Central memory CD4-positive, alpha-beta T cell (primary cell): ENCODE results near the gene NTM.
"Not testable (repeated sequence)": the region's sequence is repeated elsewhere in the genome, so short reads cannot be mapped to it uniquely, and the experiment has no call there.

Source experiments
- DNase-seq: peaks from one replicate; pipeline ENCODE4 v3.0.0; 2022
- total RNA-seq, 3 experiments: gene quantifications; one replicate each; lab custom pipeline; 2026; lab: John Stamatoyannopoulos, UW

The NTM gene
- 0 to 0.19 (median 0) reads per million in 3 experiments for total RNA-seq

GRCh38 chr11:131370090-131370751 lies at the start of gene NTM:
Gene NTM, plus strand, starts transcription at chr11:131370615.
- no peak for DNase-seq

DNA sequence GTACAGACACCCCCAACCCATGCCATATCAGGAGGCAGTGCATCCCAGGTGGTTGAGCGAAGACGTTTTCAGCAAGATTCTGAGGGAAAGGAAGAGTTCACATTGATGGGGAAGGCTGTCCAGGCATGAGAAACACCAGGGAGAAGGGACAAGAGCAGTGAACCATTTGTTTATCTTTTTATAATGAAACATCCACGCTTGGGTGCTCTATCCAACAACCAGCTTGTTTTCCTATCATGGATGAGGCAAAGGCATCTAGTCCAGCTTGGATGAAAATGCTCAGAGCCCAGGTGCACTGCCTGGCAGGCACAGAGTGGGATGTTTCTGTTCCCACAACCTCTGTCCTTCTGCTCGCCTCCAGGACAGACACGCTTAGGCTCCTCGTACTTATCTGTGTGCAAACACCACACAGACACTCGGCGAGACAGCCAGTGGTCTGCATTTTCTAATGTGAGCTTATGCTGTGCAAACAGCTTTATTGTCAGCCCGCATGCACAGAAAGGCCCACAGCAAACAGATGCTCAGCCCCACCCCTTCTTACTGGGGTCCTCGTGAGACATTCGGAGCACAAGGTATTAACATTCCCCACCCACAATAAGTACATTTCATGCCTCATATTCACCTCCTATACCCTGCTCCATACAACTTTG lies 45.4 kb upstream of the NTM start:
- DNase-seq, result no peak

GRCh38 chr11:131326829-131327228 lies 43.6 kb upstream of the NTM start:
- DNase-seq, result no peak

GRCh38 chr11:131327421-131327820 lies 43.0 kb upstream of the NTM start:
- DNase-seq, result no peak

GRCh38 chr11:131328843-131329242 lies 41.6 kb upstream of the NTM start:
- DNase-seq, result no peak

GRCh38 chr11:131331010-131331409 lies 39.4 kb upstream of the NTM start:
- DNase-seq, result no peak

DNA sequence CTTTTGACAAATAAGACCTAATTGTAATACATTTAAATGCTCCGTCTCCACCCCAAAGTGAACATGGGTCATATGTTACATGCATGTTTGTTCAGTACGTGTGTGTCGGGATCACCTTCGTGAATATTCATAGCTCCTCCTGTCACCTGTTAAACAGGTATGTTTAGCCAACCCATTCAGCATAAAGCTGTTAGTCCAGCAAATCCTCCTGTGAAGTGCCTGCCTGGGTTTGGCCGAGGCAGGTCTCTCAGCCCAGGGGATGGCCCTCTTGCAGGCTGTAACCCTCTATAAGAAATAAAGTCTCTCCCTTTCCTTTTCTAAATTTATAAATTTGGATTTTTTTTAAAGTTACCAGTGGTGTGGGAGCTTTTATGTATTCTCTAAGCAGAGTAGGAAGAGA lies 38.9 kb upstream of the NTM start:
- DNase-seq, result no peak

GRCh38 chr11:131334601-131335000 lies 35.8 kb upstream of the NTM start:
- DNase-seq, result no peak

DNA sequence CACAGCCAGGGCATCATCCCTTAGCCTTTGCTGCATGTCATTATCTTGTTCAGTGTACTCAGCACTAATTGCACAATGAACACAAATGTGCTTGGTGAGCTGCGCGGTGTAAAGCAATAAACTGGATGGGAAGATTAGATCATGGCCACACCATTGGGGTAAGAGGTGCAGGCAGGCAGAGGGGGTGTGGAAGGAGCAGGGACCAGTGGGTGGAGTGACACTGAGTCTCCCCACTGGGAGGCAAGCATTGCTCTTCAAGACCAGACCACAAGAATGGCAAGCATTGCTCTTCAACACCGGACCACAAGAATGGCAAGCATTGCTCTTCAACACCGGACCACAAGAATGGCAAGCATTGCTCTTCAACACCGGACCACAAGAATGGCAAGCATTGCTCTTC lies 28.5 kb upstream of the NTM start:
- not testable (repeated sequence) for DNase-seq

GRCh38 chr11:131342442-131342841 lies 28.0 kb upstream of the NTM start:
- DNase-seq, result not testable (repeated sequence)

DNA sequence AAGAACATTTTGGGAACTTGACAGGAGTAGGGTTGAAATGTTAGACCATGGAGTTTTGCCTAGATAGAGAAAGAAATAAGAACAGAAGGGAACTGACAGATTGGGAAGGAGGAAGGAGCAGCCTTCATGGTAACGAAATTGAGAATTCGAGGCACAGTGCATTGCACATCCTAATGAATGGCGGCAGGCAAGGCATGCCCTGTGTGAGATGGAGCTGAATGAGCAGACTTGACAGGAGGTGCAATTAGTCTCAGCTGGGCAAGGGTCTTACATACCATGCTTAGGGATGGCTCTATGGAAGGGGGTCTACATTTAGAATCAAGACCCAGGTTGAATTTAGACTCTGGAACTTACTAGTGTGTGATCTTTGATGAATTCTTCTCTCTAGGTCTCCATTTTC lies 25.0 kb upstream of the NTM start:
- DNase-seq, result no peak

- no peak for DNase-seq
These were observed 20.9 kb upstream of the NTM start for GRCh38 chr11:131349368-131350086.

DNA sequence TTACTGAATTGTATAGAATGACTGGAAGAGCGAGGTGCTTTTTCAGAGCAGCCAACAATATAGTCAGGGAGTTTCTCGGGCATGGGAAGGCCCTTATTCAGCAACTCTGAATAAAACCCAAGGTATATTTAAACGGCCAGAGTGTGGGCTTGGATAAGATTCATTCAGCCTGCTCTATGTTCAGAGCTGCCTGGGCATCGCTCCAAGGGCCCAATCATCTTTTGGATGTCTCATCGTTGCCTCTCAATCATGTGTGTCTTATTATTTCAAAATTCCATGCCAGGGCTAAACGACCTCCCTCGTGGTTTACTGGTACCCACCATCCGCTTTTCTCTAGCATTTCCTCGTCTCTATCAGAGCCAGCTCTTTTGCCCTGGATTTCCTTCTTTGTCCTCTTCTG lies 19.5 kb upstream of the NTM start:
- no peak for DNase-seq

DNA sequence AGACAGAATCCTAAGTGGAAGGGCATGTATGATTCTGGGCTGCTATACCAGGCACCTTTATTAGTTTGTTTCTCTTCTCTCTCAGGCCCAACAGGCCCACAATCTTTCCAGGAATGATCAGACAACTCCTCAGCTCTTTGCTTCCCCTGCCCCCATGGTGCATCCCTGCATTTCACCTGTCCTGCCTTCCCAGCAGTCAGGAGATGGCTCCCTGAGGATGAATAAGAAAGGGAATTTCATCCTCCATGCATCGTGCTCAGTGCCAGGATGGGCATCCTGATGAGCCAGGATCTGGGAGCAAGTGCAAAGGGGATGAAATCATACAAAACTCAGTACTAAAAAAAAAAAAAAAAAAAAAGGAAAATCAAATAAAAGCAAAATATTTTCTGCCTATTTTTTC lies 18.6 kb upstream of the NTM start:
- no peak for DNase-seq

GRCh38 chr11:131353766-131354165 lies 16.6 kb upstream of the NTM start:
- DNase-seq, result no peak

- DNase-seq, result no peak
These were observed 16.1 kb upstream of the NTM start for GRCh38 chr11:131354251-131354701.

- DNase-seq, result no peak
These were observed 14.2 kb upstream of the NTM start for GRCh38 chr11:131356206-131356605.

DNA sequence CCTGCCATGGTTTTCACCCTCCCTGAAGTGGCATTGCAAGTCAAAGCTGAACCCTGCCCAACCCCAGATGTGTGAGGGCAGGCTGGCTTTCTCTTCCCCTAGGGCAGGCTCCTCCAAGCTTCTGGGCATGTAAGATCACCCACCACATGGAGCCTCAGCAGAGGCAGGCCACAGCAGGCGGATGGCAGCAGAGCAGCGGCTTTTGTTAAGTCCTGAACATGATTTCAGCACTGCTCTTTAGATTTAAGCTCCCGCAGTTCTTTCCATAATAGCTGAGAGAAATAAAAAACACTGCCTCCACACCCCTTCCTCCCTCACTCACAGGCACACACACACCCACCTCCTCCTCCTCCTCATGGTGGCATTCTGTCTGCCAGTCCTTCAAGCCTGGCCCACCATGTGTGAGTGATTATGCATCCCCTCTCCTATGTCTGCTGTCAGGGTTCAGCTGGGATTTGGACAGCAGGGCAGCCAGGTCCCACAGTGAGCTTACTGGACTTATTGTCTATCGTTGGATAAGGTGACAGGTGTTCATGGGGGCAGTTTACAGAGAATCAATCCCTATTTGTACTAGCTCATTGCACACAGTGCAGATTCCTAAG lies 5.0 kb upstream of the NTM start:
- DNase-seq, result no peak

- DNase-seq, result no peak
These were observed 731 bp downstream of the NTM start for GRCh38 chr11:131370901-131371790.

- DNase-seq, result no peak
These were observed 1.3 kb downstream of the NTM start for GRCh38 chr11:131371791-131372104.

DNA sequence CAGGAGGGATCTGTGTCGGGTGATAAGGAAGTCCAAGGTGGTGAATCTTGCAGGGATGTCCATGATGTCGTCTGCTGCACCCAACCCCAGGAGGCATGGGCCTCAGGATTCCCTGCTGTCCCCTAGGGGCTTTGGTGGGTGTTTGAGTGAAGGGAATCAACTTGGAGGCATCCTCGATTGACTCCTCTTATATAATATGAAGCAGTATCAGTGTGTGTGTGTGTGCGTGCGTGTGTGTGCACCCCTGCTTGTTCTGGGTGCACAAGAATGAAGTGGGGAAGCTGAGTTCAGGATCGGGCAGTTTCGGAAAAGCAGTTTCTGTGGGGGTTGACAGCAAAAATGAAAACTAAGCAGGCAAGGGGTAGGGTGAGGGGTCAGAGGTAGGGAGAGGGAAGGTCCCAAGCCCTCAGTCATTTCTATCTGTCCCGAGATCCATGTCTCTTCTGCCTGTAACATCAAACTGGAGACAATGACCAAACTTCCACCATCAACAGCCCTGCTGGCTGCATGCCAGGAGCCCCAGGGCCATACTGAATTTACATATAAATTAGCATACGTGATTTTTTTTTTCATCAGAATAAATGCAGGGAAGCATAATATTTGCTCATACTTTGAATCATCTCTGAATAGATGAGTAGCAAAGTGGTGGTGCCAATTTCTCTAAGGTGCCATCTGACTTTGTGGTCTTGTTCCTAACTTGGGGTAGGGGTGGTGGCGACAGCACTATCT lies 2.0 kb downstream of the NTM start:
- DNase-seq, result no peak
